ENCODE measurements around the gene NSUN2. TPM values are rescaled to one million over a fixed set of nuclear protein-coding genes. Genes with fewer than 3 reads are reported as not detected.
A peak's percentile ranks its signal among the peaks of the same experiment; 100 is the strongest.

NSUN2 gene
- total and polyA plus RNA-seq, 12 donors: 21.3 to 66.8 (median 40.2) TPM

- WGBS, 4 donors: 96 to 98% (median 97%) methylated on average over 12 of the region's 12 CpGs
Measured at GRCh38 chr5:6604946-6605345, 27.9 kb downstream of the NSUN2 start.

GRCh38 chr5:6604341-6604740, 28.5 kb downstream of the NSUN2 start:
- Histone ChIP-seq H3K36me3 (replicated peaks in 1 of 2) (peaks cover 0 to 96% of the 10 kb centered on the region in 2 donors), H3K4me1 (replicated peaks in 1 of 2) (no peaks in the 10 kb centered on the region), H3K9me3 (replicated peaks in 1 of 3) (no peaks in the 10 kb centered on the region), H3K27me3 (no peaks in the 10 kb centered on the region), H3K4me3 (no peak overlapping the region), H3K27ac (no peak overlapping the region)
- intact Hi-C loops (cut with DNase I): no loop called here
- TF ChIP-seq CTCF (IDR thresholded peaks at IDR 0.05) (no peak), POLR2A (IDR thresholded peaks at IDR 0.05) (no peak)
- 94 to 98% (median 97%) methylated on average over 6 of the region's 6 CpGs for WGBS, 4 donors
- no peak for DNase-seq

More at GRCh38 chr5:6604946-6605345, 27.9 kb downstream of the NSUN2 start:
- no peak overlapping the region for H3K4me3 ChIP-seq
- intact Hi-C loops (cut with DNase I): no loop called here
- no peak overlapping the region for H3K27ac ChIP-seq
- H3K36me3 ChIP-seq (replicated peaks in 1 of 2): peaks cover 0 to 96% of the 10 kb centered on the region in 2 donors
- H3K27me3 ChIP-seq: no peaks in the 10 kb centered on the region
- no peak for DNase-seq
- no peaks in the 10 kb centered on the region for H3K4me1 ChIP-seq (replicated peaks in 1 of 2)
- TF ChIP-seq CTCF (IDR thresholded peaks at IDR 0.05): no peak
- no peak for TF ChIP-seq POLR2A (IDR thresholded peaks at IDR 0.05)
- H3K9me3 ChIP-seq (replicated peaks in 1 of 3): no peaks in the 10 kb centered on the region

GRCh38 chr5:6603643-6604042, 29.2 kb downstream of the NSUN2 start:
- Histone ChIP-seq H3K4me3 (no peak overlapping the region), H3K27ac (no peak overlapping the region), H3K27me3 (no peaks in the 10 kb centered on the region), H3K36me3 (replicated peaks in 1 of 2) (peaks cover 0 to 96% of the 10 kb centered on the region in 2 donors), H3K9me3 (replicated peaks in 1 of 3) (no peaks in the 10 kb centered on the region), H3K4me1 (replicated peaks in 1 of 2) (no peaks in the 10 kb centered on the region)
- 67 to 70% (median 69%) methylated on average over 4 to 5 of the region's 5 CpGs for WGBS, 4 donors
- peak in 2 of 7 donors; percentile 31 to 53 for DNase-seq
- intact Hi-C loops (cut with DNase I): no loop called here
- no peak for TF ChIP-seq POLR2A (IDR thresholded peaks at IDR 0.05)
- no peak for TF ChIP-seq CTCF (IDR thresholded peaks at IDR 0.05)

- Histone ChIP-seq H3K27ac (no peak overlapping the region), H3K36me3 (replicated peaks in 1 of 2) (peaks cover 0 to 88% of the 10 kb centered on the region in 2 donors), H3K4me1 (replicated peaks in 1 of 2) (no peaks in the 10 kb centered on the region), H3K9me3 (replicated peaks in 1 of 3) (no peaks in the 10 kb centered on the region), H3K4me3 (no peak overlapping the region), H3K27me3 (no peaks in the 10 kb centered on the region)
- intact Hi-C loops (cut with DNase I): no loop called here
- TF ChIP-seq POLR2A (IDR thresholded peaks at IDR 0.05) (no peak), CTCF (IDR thresholded peaks at IDR 0.05) (no peak)
- WGBS, 4 donors: 80 to 95% (median 90%) methylated on average over 7 of the region's 7 CpGs
- DNase-seq: no peak
Measured at GRCh38 chr5:6602441-6602840, 30.4 kb downstream of the NSUN2 start.

Measured in adrenal gland (tissue), 12 donors.